GM12864 (cell line): ENCODE measurements around the gene MACROH2A2.
A peak's percentile ranks its signal among the peaks of the same experiment; 100 is the strongest.

Experiments
- DNase-seq: peaks from one replicate; pipeline ENCODE4 v3.0.0-alpha.2; 2011; ENCODE audit warnings: low read depth
- H3K4me3 ChIP-seq: 2 replicates; pipeline ENCODE4 v1.5.1; 2011; ENCODE audit warnings: mild to moderate bottlenecking, low read depth, low read length, control low read depth
- CTCF ChIP-seq: IDR thresholded peaks from 2 replicates; pipeline ENCODE4 v1.5.1; 2011; ENCODE audit warnings: low read depth, mild to moderate bottlenecking, moderate library complexity, low read length, control low read depth, inconsistent platforms; ENCODE audit errors: missing control alignments

MACROH2A2 gene

GRCh38 chr10:70125918-70126552 is 73.4 kb downstream of the MACROH2A2 start:
- DNase-seq: no peak
- no peak for TF ChIP-seq CTCF

GRCh38 chr10:70126700-70127395 is 74.2 kb downstream of the MACROH2A2 start:
- no peak for DNase-seq
- no peak overlapping the region for H3K4me3 ChIP-seq
- no peak for TF ChIP-seq CTCF

More at GRCh38 chr10:70125918-70126552, 73.4 kb downstream of the MACROH2A2 start:
- no peak overlapping the region for H3K4me3 ChIP-seq

GRCh38 chr10:70130878-70131559 is 78.4 kb downstream of the MACROH2A2 start:
- H3K4me3 ChIP-seq: peak overlapping the region; percentile 86
- no peak for TF ChIP-seq CTCF
- DNase-seq: no peak

DNA sequence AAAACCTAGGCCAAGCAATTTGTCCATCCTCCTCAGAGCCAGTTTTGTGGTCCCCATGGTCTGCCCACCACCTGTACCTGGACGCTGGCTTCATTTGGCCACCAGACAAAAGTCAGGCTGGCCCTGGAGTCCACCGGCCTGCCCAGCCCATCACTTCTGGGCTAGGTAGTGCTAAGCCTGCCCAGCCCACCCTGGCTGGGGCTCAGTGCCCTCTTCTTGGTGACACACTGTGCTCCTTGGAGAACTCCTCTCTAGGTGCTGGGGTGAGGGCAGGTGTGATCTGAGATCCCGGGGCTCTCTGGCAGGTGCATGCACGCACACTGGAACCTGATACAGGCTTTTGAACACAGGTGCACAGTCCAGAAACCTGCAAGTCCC is 78.9 kb downstream of the MACROH2A2 start:
- no peak for DNase-seq
- H3K4me3 ChIP-seq: peak overlapping the region; percentile 86
- TF ChIP-seq CTCF: no peak

DNA sequence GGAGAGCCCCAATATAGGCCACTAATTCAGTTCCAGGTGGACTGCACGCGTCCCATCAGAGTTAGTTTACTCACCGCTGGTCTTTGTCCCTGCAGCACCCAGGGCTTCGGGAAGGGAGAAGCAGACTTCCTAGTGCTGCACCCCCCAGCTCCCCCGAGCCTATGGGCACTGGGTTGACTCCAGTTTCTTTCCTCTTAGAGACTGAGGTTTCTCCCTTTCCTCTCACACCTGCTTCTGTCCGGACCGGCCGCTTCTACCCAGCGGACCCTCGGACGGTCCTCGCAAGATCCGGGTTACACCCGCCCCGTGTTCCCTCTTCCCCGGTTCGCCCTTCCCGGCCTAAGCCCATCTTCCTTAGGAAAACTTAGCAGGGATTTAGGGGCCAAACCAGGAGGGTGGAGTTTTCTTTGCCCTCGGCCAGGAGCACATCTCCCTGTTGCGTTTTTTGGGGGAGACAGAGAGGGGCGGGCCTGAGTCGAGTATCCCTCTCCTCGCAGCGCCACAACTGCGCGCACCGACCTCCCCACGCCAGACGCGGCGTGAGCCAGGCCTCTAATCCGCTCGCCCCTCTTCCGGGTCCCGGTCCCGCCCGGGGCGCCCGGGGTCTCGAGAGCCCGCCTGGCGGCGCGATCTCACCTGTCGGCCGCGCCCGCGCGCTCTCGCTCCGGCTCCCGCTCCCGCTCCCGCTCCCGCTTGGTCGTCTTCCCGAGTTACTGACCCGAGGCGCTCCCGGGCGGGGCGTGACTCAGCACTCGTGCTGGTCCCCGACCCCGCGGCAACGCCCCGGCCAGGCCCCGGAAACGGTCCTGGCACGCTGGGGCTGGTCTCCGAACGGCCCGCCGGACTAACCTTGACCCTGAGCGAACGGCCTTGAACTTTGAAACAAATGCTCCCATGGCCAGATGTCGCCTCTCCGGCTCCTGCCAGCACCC is 79.7 kb downstream of the MACROH2A2 start, which contains the start of gene AIFM2:
AIFM2 (minus strand) TSS at position 728 of the 932 bp plus-strand sequence. CDS start 8,741 bp downstream, outside the sequence.
- peak; percentile 14 for TF ChIP-seq CTCF
- peak within 1 kb of the TSS; percentile 86 for H3K4me3 ChIP-seq
- DNase-seq: no peak

GRCh38 chr10:70135046-70135445 is 82.4 kb downstream of the MACROH2A2 start:
- TF ChIP-seq CTCF: no peak
- H3K4me3 ChIP-seq: no peak overlapping the region

More at GRCh38 chr10:70135046-70135445, 82.4 kb downstream of the MACROH2A2 start:
- no peak for DNase-seq
